H7 (cell line): ENCODE results near the gene ATP5F1B. TPM values are rescaled to one million over a fixed set of nuclear protein-coding genes. Genes with fewer than 3 reads are reported as not detected.
A peak's percentile ranks its signal among the peaks of the same experiment; 100 is the strongest.

ENCODE experiments used
- DNase-seq: peaks from one replicate; pipeline ENCODE4 v3.0.0; 2012
- H3K27me3 ChIP-seq: 2 replicates; pipeline ENCODE4 v1.6.0; 2011; ENCODE audit warnings: mild to moderate bottlenecking, low read length; ENCODE audit not compliant: control insufficient read depth, insufficient read depth
- H3K36me3 ChIP-seq: replicated peaks from 2 replicates; pipeline ENCODE4 v1.5.1; 2011; ENCODE audit warnings: low read length; ENCODE audit not compliant: control insufficient read depth, insufficient read depth
- H3K4me3 ChIP-seq: 2 replicates; pipeline ENCODE4 v1.5.1; 2011; ENCODE audit warnings: low read depth, mild to moderate bottlenecking, control low read depth, low read length, moderate library complexity; ENCODE audit not compliant: insufficient read depth
- total RNA-seq: library from RNA; depleted of rRNA; stranded (reverse); fragments of >200 nt; shearing (Covaris generic); gene quantifications from 2 replicates; pipeline ENCODE4 v1.2.3, GENCODE V29; 2014; rRNA removed

Gene ATP5F1B
- 959 and 1,061 TPM in 2 replicates for total RNA-seq

GRCh38 chr12:56645717-56646446, at the start of gene ATP5F1B:
ATP5F1B (minus strand) TSS chr12:56645984; CDS start chr12:56645963, 21 bp downstream.
- peak; percentile 97 for DNase-seq
- H3K36me3 ChIP-seq: peaks cover 32% of the 10 kb centered on the region
- H3K27me3 ChIP-seq: no peaks in the 10 kb centered on the region
- peak within 1 kb of the TSS; percentile 98 for H3K4me3 ChIP-seq

GRCh38 chr12:56694161-56694560, 48.4 kb upstream of the ATP5F1B start:
- Histone ChIP-seq H3K36me3 (no peaks in the 10 kb centered on the region), H3K4me3 (no peak overlapping the region), H3K27me3 (no peaks in the 10 kb centered on the region)
- DNase-seq: no peak

- peak overlapping the region; percentile 52 for H3K4me3 ChIP-seq
- DNase-seq: peak; percentile 70
- H3K27me3 ChIP-seq: no peaks in the 10 kb centered on the region
- peaks cover 1% of the 10 kb centered on the region; the same call in 1 of the 2 replicates for H3K36me3 ChIP-seq
These were observed 43.0 kb upstream of the ATP5F1B start for GRCh38 chr12:56688846-56689109.

- H3K27me3 ChIP-seq: no peaks in the 10 kb centered on the region
- peak; percentile 98 for DNase-seq
- peak within 1 kb of the TSS; percentile 99 for H3K4me3 ChIP-seq
These were observed 42.5 kb upstream of the ATP5F1B start, which contains the start of gene PTGES3 for GRCh38 chr12:56688129-56688845. PTGES3 (minus strand) TSS chr12:56688284; CDS start chr12:56687999, 285 bp downstream.

GRCh38 chr12:56687223-56688128, 41.7 kb upstream of the ATP5F1B start:
- Histone ChIP-seq H3K27me3 (no peaks in the 10 kb centered on the region), H3K36me3 (peaks cover 1% of the 10 kb centered on the region; the same call in 1 of the 2 replicates), H3K4me3 (peak overlapping the region; percentile 99)
- DNase-seq: peak; percentile 34

More at GRCh38 chr12:56688129-56688845, 42.5 kb upstream of the ATP5F1B start, which contains the start of gene PTGES3:
- H3K36me3 ChIP-seq: peaks cover 1% of the 10 kb centered on the region; the same call in 1 of the 2 replicates

GRCh38 chr12:56684745-56685359, 39.1 kb upstream of the ATP5F1B start:
- DNase-seq: no peak
- no peaks in the 10 kb centered on the region for H3K27me3 ChIP-seq
- no peak overlapping the region for H3K4me3 ChIP-seq

GRCh38 chr12:56682323-56682722, 36.5 kb upstream of the ATP5F1B start:
- H3K4me3 ChIP-seq: no peak overlapping the region
- no peak for DNase-seq
- H3K36me3 ChIP-seq: peaks cover 3% of the 10 kb centered on the region
- H3K27me3 ChIP-seq: no peaks in the 10 kb centered on the region

More at GRCh38 chr12:56684745-56685359, 39.1 kb upstream of the ATP5F1B start:
- peaks cover 3% of the 10 kb centered on the region for H3K36me3 ChIP-seq

GRCh38 chr12:56679883-56680575, 34.2 kb upstream of the ATP5F1B start:
- no peak overlapping the region for H3K4me3 ChIP-seq
- DNase-seq: no peak
- peaks cover 1% of the 10 kb centered on the region for H3K36me3 ChIP-seq
- H3K27me3 ChIP-seq: no peaks in the 10 kb centered on the region

GRCh38 chr12:56678852-56679251, 33.1 kb upstream of the ATP5F1B start:
- Histone ChIP-seq H3K36me3 (peaks cover 1% of the 10 kb centered on the region), H3K27me3 (no peaks in the 10 kb centered on the region), H3K4me3 (no peak overlapping the region)
- DNase-seq: no peak

- no peak for DNase-seq
- H3K36me3 ChIP-seq: peaks cover 3% of the 10 kb centered on the region
- H3K4me3 ChIP-seq: no peak overlapping the region
- H3K27me3 ChIP-seq: no peaks in the 10 kb centered on the region
These were observed 31.9 kb upstream of the ATP5F1B start for GRCh38 chr12:56677680-56678079.

GRCh38 chr12:56676851-56677580, 31.2 kb upstream of the ATP5F1B start:
- Histone ChIP-seq H3K4me3 (no peak overlapping the region), H3K36me3 (peaks cover 3% of the 10 kb centered on the region), H3K27me3 (no peaks in the 10 kb centered on the region)
- DNase-seq: no peak

- no peaks in the 10 kb centered on the region for H3K27me3 ChIP-seq
- no peak for DNase-seq
- peaks cover 29% of the 10 kb centered on the region for H3K36me3 ChIP-seq
- H3K4me3 ChIP-seq: no peak overlapping the region
These were observed 25.8 kb upstream of the ATP5F1B start for GRCh38 chr12:56671608-56672007.

GRCh38 chr12:56670836-56671235, 25.1 kb upstream of the ATP5F1B start:
- Histone ChIP-seq H3K27me3 (no peaks in the 10 kb centered on the region), H3K4me3 (no peak overlapping the region), H3K36me3 (peaks cover 34% of the 10 kb centered on the region)
- no peak for DNase-seq
